GM18907 (cell line): ENCODE measurements around the gene TPSD1.
"Not testable (repeated sequence)": the region's sequence is repeated elsewhere in the genome, so short reads cannot be mapped to it uniquely, and the experiment has no call there.

Experiments
- ATAC-seq: cut with Tn5 transposase; IDR thresholded peaks from one replicate; pipeline ENCODE4 v1.9.1; 2021; ENCODE audit warnings: mild to moderate bottlenecking, moderate library complexity; ENCODE audit not compliant: unreplicated experiment

TPSD1 gene

DNA sequence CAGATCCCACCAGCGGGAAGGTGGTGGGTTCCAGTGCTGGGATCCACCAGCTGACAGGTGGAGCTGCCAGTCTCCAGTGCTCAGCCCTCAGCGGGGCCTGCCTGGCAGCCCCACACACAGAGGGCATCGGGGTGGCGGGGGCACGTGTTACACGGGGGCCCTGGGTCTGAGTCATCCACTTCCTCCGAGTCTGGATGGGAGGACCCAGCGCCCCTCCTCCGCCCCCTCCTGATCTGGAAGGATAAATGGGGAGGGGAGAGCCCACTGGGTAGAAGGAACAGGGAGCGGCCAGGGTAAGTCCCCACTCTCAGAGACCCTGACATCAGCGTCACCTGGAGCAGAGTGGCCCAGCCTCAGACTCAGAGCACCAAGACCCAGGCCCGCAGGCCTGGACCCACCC lies 15.4 kb upstream of the TPSD1 start, which contains the start of gene TPSAB1:
TSS of gene TPSAB1 (plus strand) at position 270 of the 400 bp plus-strand sequence. CDS start 234 bp downstream, outside the sequence.
- not testable (repeated sequence) for ATAC-seq

- ATAC-seq: not testable (repeated sequence)
Measured at GRCh38 chr16:1241081-1241480, 14.8 kb upstream of the TPSD1 start.

- ATAC-seq: not testable (repeated sequence)
Measured at GRCh38 chr16:1243363-1243762, 12.5 kb upstream of the TPSD1 start.

- not testable (repeated sequence) for ATAC-seq
Measured at GRCh38 chr16:1243907-1244850, 11.7 kb upstream of the TPSD1 start.

DNA sequence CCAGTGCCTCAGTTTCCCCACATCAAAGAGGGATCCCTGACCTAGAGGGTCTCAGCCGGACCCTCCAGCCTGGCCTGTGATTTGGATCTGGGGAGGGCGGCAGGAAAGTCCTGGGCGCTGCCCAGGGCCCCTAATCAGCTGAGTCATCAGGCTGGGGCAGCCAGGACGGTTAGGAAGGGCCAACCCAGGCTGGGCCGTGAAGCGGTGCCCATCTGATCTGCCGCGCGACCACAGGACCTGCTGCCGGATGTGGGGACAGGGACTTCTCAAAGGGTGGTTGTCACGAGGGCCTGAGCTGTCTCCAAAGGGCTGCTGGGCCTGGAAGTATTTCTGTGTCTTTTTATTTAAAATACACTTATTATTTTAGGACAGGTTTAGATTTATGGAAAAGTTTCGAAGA lies 11.0 kb upstream of the TPSD1 start:
- ATAC-seq: no peak

- no peak for ATAC-seq
Measured at GRCh38 chr16:1245452-1246020, 10.3 kb upstream of the TPSD1 start.

DNA sequence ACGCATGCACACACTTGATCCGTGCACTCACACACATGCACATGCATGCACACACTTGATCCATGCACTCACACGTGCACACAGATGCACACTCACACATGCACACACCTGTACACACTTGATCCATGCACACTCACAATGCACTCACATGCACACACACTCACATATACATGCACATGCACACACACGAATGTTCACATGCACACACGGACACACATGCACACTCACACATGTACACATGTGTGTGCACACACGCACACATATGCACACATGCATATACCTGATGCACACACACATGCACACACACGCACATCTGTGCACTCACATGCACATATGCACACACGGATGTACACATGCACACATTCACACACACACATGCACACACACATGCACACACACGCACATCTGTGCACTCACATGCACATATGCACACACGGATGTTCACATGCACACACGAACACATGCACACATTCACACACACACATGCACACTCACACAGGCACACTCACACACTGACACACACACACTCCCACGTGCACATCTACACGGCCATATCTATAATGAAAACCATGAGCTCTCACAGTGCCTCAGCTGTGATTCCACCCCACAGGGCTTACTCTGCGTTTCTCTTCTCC lies 7.8 kb upstream of the TPSD1 start:
- ATAC-seq: not testable (repeated sequence)

DNA sequence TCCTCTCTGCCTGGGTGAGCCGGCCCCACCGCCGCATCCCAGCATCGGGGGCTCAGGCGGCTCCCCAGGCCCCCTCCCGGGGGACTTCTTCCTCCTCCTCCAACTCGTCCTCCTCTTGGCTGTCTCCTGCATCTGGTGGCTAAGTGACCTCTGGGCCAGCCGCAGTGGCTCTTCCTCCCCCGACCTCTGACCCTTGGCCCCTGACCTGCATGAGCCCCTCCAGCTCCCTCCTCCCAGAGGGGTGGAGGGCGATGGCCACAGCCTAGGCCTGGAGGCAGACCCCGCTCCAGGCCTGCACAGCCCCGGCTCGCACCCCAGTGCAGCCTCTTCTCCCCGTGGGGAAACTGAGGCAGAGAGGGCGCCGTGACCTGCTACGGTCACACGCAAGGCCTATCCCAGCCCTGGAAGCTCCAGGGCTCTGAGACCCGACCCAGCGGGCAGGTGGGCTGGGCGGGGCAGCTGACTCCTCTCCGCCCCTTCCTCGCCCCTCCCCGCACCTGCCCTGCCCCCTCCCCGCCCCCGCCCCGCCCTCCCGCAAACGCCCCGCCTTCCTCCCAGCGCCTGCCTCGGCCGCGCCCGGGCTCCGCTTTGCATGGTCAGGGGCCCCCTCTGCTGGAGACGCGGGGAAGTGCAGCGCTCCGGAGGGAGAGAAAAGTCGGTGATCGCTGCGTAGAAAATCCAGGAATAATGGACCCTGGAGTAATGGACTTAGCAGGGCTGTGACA lies 6.7 kb upstream of the TPSD1 start:
- not testable (repeated sequence) for ATAC-seq

- ATAC-seq: not testable (repeated sequence)
Measured at GRCh38 chr16:1253701-1254364, 2.0 kb upstream of the TPSD1 start.

DNA sequence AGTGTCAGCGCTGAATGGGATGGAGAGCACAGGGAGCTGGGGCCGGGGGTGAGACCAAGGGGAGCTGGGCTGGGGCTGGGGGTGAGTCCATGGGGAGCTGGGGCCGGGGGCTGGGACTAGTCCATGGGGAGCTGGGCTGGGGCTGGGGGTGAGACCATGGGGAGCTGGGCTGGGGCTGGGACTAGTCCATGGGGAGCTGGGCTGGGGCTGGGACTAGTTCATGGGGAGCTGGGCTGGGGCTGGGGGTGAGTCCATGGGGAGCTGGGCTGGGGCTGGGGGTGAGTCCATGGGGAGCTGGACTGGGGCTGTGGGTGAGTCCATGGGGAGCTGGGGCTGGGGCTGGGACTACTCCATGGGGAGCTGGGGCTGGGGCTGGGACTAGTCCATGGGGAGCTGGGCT lies 1.0 kb upstream of the TPSD1 start:
- not testable (repeated sequence) for ATAC-seq

DNA sequence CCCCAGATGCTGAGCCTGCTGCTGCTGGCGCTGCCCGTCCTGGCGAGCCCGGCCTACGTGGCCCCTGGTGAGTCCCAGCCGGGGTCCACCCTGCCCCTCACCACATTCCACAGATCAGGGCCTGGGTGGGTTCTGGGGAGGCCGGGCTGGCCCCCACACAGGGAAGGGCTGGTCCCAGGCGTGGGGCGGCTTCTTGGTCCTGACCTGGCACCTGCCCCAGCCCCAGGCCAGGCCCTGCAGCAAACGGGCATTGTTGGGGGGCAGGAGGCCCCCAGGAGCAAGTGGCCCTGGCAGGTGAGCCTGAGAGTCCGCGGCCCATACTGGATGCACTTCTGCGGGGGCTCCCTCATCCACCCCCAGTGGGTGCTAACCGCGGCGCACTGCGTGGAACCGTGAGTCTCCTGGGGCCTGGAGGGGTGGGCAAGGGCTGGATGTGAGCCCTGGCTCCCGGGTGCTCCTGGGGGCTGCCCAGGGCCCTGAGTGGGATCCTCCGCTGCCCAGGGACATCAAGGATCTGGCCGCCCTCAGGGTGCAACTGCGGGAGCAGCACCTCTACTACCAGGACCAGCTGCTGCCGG lies 516 bp downstream of the TPSD1 start:
- not testable (repeated sequence) for ATAC-seq

- ATAC-seq: no peak
Measured at GRCh38 chr16:1256874-1257322, 1.0 kb downstream of the TPSD1 start.

DNA sequence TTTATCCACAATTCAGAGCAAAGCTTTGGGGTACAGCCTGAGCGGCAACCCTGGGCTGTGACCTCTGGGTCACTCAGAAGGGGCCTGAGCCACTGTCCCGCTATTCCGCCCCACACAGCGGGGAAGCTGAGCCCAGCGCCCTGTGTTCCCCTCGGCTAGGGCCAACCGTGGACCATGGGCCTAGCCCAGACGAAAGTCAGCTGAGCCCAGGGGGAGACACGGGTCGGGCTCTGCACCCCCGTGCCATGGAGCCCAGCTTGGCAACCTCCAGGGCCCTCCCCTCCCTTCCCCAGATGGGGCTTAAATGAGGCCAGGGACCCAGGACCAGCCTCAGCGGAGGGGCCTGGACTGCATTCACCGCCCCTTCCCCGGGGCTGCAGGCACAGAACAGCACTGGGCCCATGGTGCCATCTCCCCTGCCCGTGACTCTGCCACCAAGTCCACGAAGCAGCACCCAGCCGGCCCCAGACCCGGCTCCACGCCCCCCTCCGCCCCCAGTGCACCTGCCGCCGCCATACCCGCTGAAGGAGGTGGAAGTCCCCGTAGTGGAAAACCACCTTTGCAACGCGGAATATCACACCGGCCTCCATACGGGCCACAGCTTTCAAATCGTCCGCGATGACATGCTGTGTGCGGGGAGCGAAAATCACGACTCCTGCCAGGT lies 1.8 kb downstream of the TPSD1 start:
- ATAC-seq: no peak

GRCh38 chr16:1258225-1258600 lies 2.3 kb downstream of the TPSD1 start:
- no peak for ATAC-seq

- no peak for ATAC-seq
Measured at GRCh38 chr16:1258906-1259759, 3.3 kb downstream of the TPSD1 start.

DNA sequence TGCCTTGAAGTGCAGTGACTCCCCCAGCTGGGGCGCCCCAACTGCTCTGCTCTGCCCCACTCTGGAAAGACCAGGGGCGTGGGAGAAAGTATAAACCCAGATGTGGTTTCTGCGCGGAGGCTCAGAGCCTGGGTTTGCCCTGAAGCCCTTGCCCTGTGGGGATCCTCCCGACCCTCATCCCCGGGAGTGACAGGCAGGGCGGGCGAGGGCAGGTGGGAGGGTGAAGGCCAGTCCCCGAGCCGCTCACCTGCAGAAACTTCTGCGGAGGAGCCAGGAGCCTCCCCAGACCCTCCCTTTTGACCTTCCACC lies 3.8 kb downstream of the TPSD1 start:
- no peak for ATAC-seq

DNA sequence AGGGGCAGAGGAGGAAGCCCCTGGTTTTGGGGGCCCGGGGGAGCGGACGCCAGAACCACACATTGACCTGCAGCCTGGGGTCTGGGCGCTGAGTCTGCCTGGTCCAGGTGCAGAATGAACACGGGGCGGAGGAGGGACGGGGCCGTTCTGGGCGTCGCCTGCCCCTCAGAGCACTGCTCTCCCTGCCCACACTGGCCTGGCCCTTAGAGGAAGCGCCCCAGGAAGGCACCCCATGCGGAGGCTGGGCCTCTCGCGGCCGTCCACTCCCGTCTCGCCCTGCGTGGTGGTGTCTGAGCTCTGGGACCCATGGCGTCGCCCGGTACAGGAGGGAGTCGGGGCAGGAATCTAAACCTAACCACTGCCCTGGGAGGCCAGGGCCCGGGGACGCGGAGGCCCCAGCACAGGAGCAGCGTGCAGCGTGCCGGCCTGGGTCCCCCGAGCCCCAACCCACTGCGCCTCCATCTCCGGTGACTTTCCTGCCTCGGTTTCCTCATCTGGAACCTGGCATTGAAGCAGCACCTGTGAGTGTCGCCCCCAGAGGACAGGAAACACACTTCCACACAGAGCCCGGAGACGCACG lies 4.3 kb downstream of the TPSD1 start:
- ATAC-seq: no peak

GRCh38 chr16:1261131-1261892 lies 5.4 kb downstream of the TPSD1 start:
- no peak for ATAC-seq
